Left lung (tissue), 10 donors: ENCODE results near the gene KRT3. TPM values are rescaled to one million over a fixed set of nuclear protein-coding genes. Genes with fewer than 3 reads are reported as not detected.
"Not testable (repeated sequence)": the region's sequence is repeated elsewhere in the genome, so short reads cannot be mapped to it uniquely, and the experiment has no call there.

Experiments
- ATAC-seq: fragments of 200-7000 bp; cut with Tn5 transposase; one replicate; pipeline ENCODE4 v1.9.1; 2020; ENCODE audit warnings: moderate library complexity
- DNase-seq, 4 donors: peaks; one replicate each; pipeline ENCODE4 v3.0.0-alpha.2; 2013 to 2020
- H3K27ac ChIP-seq, 2 donors: fragments of 200-600 bp; sonication (generic) in 1 of 2; one replicate each; pipeline versions ENCODE4 v1.5.0 to v1.8.0; 2020 to 2021
- H3K27me3 ChIP-seq, 2 donors: fragments of 200-600 bp; sonication (generic) in 1 of 2; one replicate each; pipeline versions ENCODE4 v1.5.0 to v1.8.0; 2020 to 2021
- H3K36me3 ChIP-seq, 2 donors: fragments of 200-600 bp; sonication (generic) in 1 of 2; one replicate each; pipeline versions ENCODE4 v1.5.0 to v1.8.0; 2020 to 2021
- H3K4me1 ChIP-seq, 2 donors: fragments of 200-600 bp; one replicate each; pipeline ENCODE4 v1.8.0; 2021
- H3K4me3 ChIP-seq, 2 donors: fragments of 200-600 bp; sonication (generic) in 1 of 2; one replicate each; pipeline versions ENCODE4 v1.5.0 to v1.8.0; 2020 to 2021; ENCODE audit warnings: mild to moderate bottlenecking in 1 of 2
- H3K9me3 ChIP-seq, 2 donors: fragments of 200-600 bp; sonication (generic) in 1 of 2; one replicate each; pipeline versions ENCODE4 v1.5.0 to v1.8.0; 2020 to 2021
- CTCF ChIP-seq, 2 donors: fragments of 200-600 bp; sonication (generic) in 1 of 2; IDR thresholded peaks; one replicate each; pipeline versions ENCODE4 v1.5.0 to v1.8.0; 2021; ENCODE audit warnings: antibody characterized with exemption in 2 of 2
- intact Hi-C, 2 donors: fragments of 100-400 bp; cut with DNase I; formaldehyde crosslinking; loops; one replicate each; pipeline versions ENCODE4 v1.11.2 to v1.14.2; 2022
- polyA plus RNA-seq, 6 donors: library from polyadenylated mRNA; unstranded; fragments of 120-200 nt; gene quantifications; one replicate each; pipeline ENCODE4 v1.2.1, GENCODE V29; 2013; ENCODE audit not compliant: insufficient read length in 6 of 6
- total RNA-seq, 2 donors: library from RNA; stranded (reverse); fragmentation: NEBNext Ultra II Directional; extraction: Animal tissue kit (Norgen Biotek cat#: 25700); gene quantifications; one replicate each; pipeline ENCODE4 v1.2.1, GENCODE V29; 2021
- donor health status: DM: no; HTN: yes; CAD: no.
- donor health status: DM: no; HTN: no; CAD: no.

Gene KRT3
- total and polyA plus RNA-seq, 8 donors: not detected

GRCh38 chr12:52798003-52798670 is 2.2 kb upstream of the KRT3 start:
- DNase-seq: no peak

GRCh38 chr12:52797529-52797894 is 1.6 kb upstream of the KRT3 start:
- DNase-seq: no peak
- intact Hi-C loops: no loop called here
- no peak overlapping the region for H3K4me3 ChIP-seq

More at GRCh38 chr12:52798003-52798670, 2.2 kb upstream of the KRT3 start:
- Histone ChIP-seq H3K27ac (no peak overlapping the region), H3K27me3 (peaks cover 0 to 33% of the 10 kb centered on the region in 2 donors), H3K9me3 (no peaks in the 10 kb centered on the region), H3K36me3 (no peaks in the 10 kb centered on the region), H3K4me3 (no peak overlapping the region), H3K4me1 (peaks cover 5 to 9% of the 10 kb centered on the region in 2 donors)
- intact Hi-C loops: no loop called here
- TF ChIP-seq CTCF (IDR thresholded peaks at IDR 0.05): no peak
- no peak for ATAC-seq

GRCh38 chr12:52796839-52797528 is 1.1 kb upstream of the KRT3 start:
- Histone ChIP-seq H3K4me3 (no peak overlapping the region), H3K27ac (no peak overlapping the region), H3K9me3 (no peaks in the 10 kb centered on the region), H3K4me1 (peaks cover 5 to 9% of the 10 kb centered on the region in 2 donors), H3K36me3 (no peaks in the 10 kb centered on the region), H3K27me3 (peaks cover 0 to 44% of the 10 kb centered on the region in 2 donors)
- DNase-seq (no peak), ATAC-seq (no peak)
- no peak for TF ChIP-seq CTCF (IDR thresholded peaks at IDR 0.05)
- intact Hi-C loops: no loop called here

More at GRCh38 chr12:52797529-52797894, 1.6 kb upstream of the KRT3 start:
- peaks cover 0 to 39% of the 10 kb centered on the region in 2 donors for H3K27me3 ChIP-seq
- H3K4me1 ChIP-seq: peaks cover 5 to 9% of the 10 kb centered on the region in 2 donors
- no peak for TF ChIP-seq CTCF (IDR thresholded peaks at IDR 0.05)
- no peak overlapping the region for H3K27ac ChIP-seq
- no peak for ATAC-seq
- no peaks in the 10 kb centered on the region for H3K36me3 ChIP-seq
- no peaks in the 10 kb centered on the region for H3K9me3 ChIP-seq

GRCh38 chr12:52796429-52796794 is 495 bp upstream of the KRT3 start:
- Histone ChIP-seq H3K27ac (no peak overlapping the region), H3K4me1 (peaks cover 5 to 9% of the 10 kb centered on the region in 2 donors), H3K4me3 (no peak overlapping the region), H3K27me3 (peaks cover 0 to 49% of the 10 kb centered on the region in 2 donors), H3K9me3 (no peaks in the 10 kb centered on the region), H3K36me3 (no peaks in the 10 kb centered on the region)
- TF ChIP-seq CTCF (IDR thresholded peaks at IDR 0.05): no peak
- intact Hi-C loops: no loop called here
- DNase-seq (no peak), ATAC-seq (no peak)

GRCh38 chr12:52795332-52795674 is 614 bp downstream of the KRT3 start:
- H3K27me3 ChIP-seq: peaks cover 0 to 60% of the 10 kb centered on the region in 2 donors
- ATAC-seq, H3K9me3 ChIP-seq, H3K36me3 ChIP-seq, H3K4me3 ChIP-seq, H3K4me1 ChIP-seq, DNase-seq, H3K27ac ChIP-seq, intact Hi-C loops: not testable (repeated sequence)
